HepG2 (cell line): ENCODE data around the gene SRD5A3. TPM values are rescaled to one million over a fixed set of nuclear protein-coding genes. Genes with fewer than 3 reads are reported as not detected.

ENCODE experiments used
- ATAC-seq: fragments of 200-7000 bp; cut with Tn5 transposase; 3 replicates; pipeline ENCODE4 v1.9.1; 2020; ENCODE audit warnings: mild to moderate bottlenecking, moderate library complexity
- BruUV-seq: library from RNA; stranded (reverse); fragments of 400-500 nt; replicated peaks from 2 replicates; lab custom pipeline; 2021; lab: Mats Ljungman, UMichigan
- CTCF ChIA-PET: fragments of 300-600 bp; formaldehyde crosslinking; extraction: SDS; loops from one replicate; lab custom pipeline; 2021; ENCODE audit warnings: low total read pairs, inconsistent platforms, low intra/inter-chr PET ratio; lab: Yijun Ruan, JAX
- POLR2A ChIA-PET: fragments of 350-600 bp; sonication (Branson Sonifier 250); formaldehyde crosslinking; loops from one replicate; lab custom pipeline; 2020; ENCODE audit warnings: antibody characterized with exemption, inconsistent platforms; lab: Yijun Ruan, JAX
- DNase-seq: peaks from one replicate; pipeline ENCODE4 v3.0.0-alpha.2; 2015; ENCODE audit warnings: low spot score
- FAIRE-seq: peaks from 3 replicates; lab custom pipeline; 2011; peaks lifted over from hg19 to GRCh38; lab: Jason Lieb, UNC
- H2AFZ ChIP-seq: one replicate; pipeline ENCODE4 v1.6.1; 2011; ENCODE audit warnings: low read length, inconsistent platforms
- H3K27ac ChIP-seq: fragments of 300-600 bp; 3 replicates; pipeline ENCODE4 v1.8.0; 2011; ENCODE audit warnings: mixed run types, mild to moderate bottlenecking, mixed read lengths, low read length, inconsistent platforms; ENCODE audit not compliant: insufficient read depth; ENCODE audit errors: extremely low read length
- H3K27me3 ChIP-seq, 2 experiments: fragments of 200-600 bp in 1 of 2; 2 replicates in 1 of 2; 3 replicates in 1 of 2; pipeline versions ENCODE4 v1.6.0 to v1.8.0; 2011; ENCODE audit warnings: low read length in 2 of 2, mild to moderate bottlenecking in 2 of 2, moderate library complexity in 2 of 2, inconsistent platforms in 1 of 2; ENCODE audit not compliant: insufficient read depth in 2 of 2, control insufficient read depth in 1 of 2
- H3K36me3 ChIP-seq, 2 experiments: fragments of 200-600 bp in 1 of 2; replicated peaks in 1 of 2; 2 replicates in 1 of 2; 3 replicates in 1 of 2; pipeline versions ENCODE4 v1.5.1 to v1.8.0; 2011; ENCODE audit warnings: low read length in 2 of 2, inconsistent platforms in 1 of 2; ENCODE audit not compliant: insufficient read depth in 2 of 2, control insufficient read depth in 1 of 2
- H3K4me1 ChIP-seq: 2 replicates; pipeline ENCODE4 v1.5.1; 2012; ENCODE audit warnings: low read length, inconsistent platforms; ENCODE audit not compliant: insufficient read depth
- H3K4me2 ChIP-seq: 2 replicates; pipeline ENCODE4 v1.6.0; 2011; ENCODE audit warnings: low read depth, low read length, inconsistent platforms
- H3K4me3 ChIP-seq, 3 experiments: fragments of 200-600 bp in 1 of 3; sonication (generic), shearing (Covaris generic) in 1 of 3; replicated peaks in 1 of 3; 2 replicates each; pipeline ENCODE4 v1.5.1; 2011 to 2016; ENCODE audit warnings: low read length in 3 of 3, inconsistent platforms in 2 of 3, low read depth in 2 of 3, mild to moderate bottlenecking in 2 of 3, control low read depth in 1 of 3, mixed read lengths in 1 of 3; ENCODE audit not compliant: insufficient read depth in 1 of 3
- H3K79me2 ChIP-seq: one replicate; pipeline ENCODE4 v1.6.1; 2011; ENCODE audit warnings: low read length, inconsistent platforms; ENCODE audit not compliant: insufficient read depth
- H3K9ac ChIP-seq: 2 replicates; pipeline ENCODE4 v1.6.0; 2011; ENCODE audit warnings: mild to moderate bottlenecking, low read depth, low read length, inconsistent platforms; ENCODE audit not compliant: insufficient read depth
- H3K9me3 ChIP-seq: 2 replicates; pipeline ENCODE4 v1.5.1; 2012; ENCODE audit warnings: mild to moderate bottlenecking, low read length
- H4K20me1 ChIP-seq: 2 replicates; pipeline ENCODE4 v1.6.0; 2011; ENCODE audit warnings: inconsistent platforms, mild to moderate bottlenecking, low read length, moderate library complexity; ENCODE audit not compliant: insufficient read depth
- KMT2B ChIP-seq: IDR thresholded peaks from 2 replicates; pipeline ENCODE4 v1.6.1; 2016; ENCODE audit warnings: missing genetic modification reagents, missing compliant biosample characterization
- MED13 ChIP-seq: sonication (generic); formaldehyde crosslinking; IDR thresholded peaks from 2 replicates; pipeline ENCODE4 v1.5.0; 2020; ENCODE audit warnings: missing genetic modification reagents
- NR2F1 ChIP-seq, 2 experiments: fragments of 450-650 bp in 1 of 2; formaldehyde crosslinking in 1 of 2; IDR thresholded peaks; 2 replicates each; pipeline versions ENCODE4 v1.5.0 to v1.6.1; 2016 to 2020; ENCODE audit warnings: mild to moderate bottlenecking in 1 of 2, missing compliant biosample characterization in 1 of 2, missing genetic modification reagents in 1 of 2, moderate library complexity in 1 of 2
- SP140L ChIP-seq: sonication (generic); formaldehyde crosslinking; IDR thresholded peaks from 2 replicates; pipeline ENCODE4 v1.4.0; 2020; ENCODE audit warnings: missing genetic modification reagents, borderline replicate concordance
- ZFAT ChIP-seq: sonication (generic); formaldehyde crosslinking; conservative IDR thresholded peaks from 2 replicates; pipeline ENCODE4 v1.8.1; 2023; ENCODE audit warnings: missing genetic modification reagents, inconsistent platforms
- ZFP37 ChIP-seq: sonication (generic); formaldehyde crosslinking; IDR thresholded peaks from 2 replicates; pipeline ENCODE4 v1.4.0; 2020; ENCODE audit warnings: missing genetic modification reagents, borderline replicate concordance
- ZNF362 ChIP-seq: sonication (generic); formaldehyde crosslinking; IDR thresholded peaks from 2 replicates; pipeline ENCODE4 v1.4.0; 2020; ENCODE audit warnings: missing genetic modification reagents, mild to moderate bottlenecking, borderline replicate concordance
- in situ Hi-C: cut with HindIII; loops from 2 replicates; pipeline ENCODE4 v1.10.0; 2017; ENCODE audit warnings: low pct_unique_long_range_greater_than_20kb; ENCODE audit not compliant: extremely low pct_ligation_motif_present
- intact Hi-C: fragments of 100-400 bp; cut with micrococcal nuclease; formaldehyde crosslinking; loops from one replicate; pipeline ENCODE4 v1.10.0; 2022; ENCODE audit not compliant: unreplicated experiment
- polyA plus RNA-seq, 8 experiments: library from polyadenylated mRNA; depleted of rRNA in 3 of 8; stranded (reverse) in 7 of 8; unstranded in 1 of 8; fragments of >200 nt; fragmentation: Illumina TruSeq in 4 of 8; extraction: Trizol in 4 of 8; gene quantifications; 2 replicates each; pipeline versions ENCODE4 v1.2.1 to v1.2.3, GENCODE V29; 2011 to 2016; ENCODE audit warnings: low read depth in 4 of 8, missing spikeins in 1 of 8, mixed read lengths in 1 of 8; ENCODE audit not compliant: insufficient read depth in 1 of 8
- total RNA-seq, 5 experiments: library from RNA; depleted of rRNA; stranded (reverse); fragments of >200 nt; fragmentation: Illumina TruSeq; extraction: Trizol; gene quantifications; 2 replicates each; pipeline ENCODE4 v1.2.3, GENCODE V29; 2016; ENCODE audit warnings: low read depth in 1 of 5
- TF ChIP-seq, protein P1 (sequence below): sonication (generic); formaldehyde crosslinking; IDR thresholded peaks from 2 replicates; pipeline ENCODE4 v1.5.1; 2020; ENCODE audit warnings: mild to moderate bottlenecking, missing genetic modification reagents, moderate library complexity

The SRD5A3 gene
- total and polyA plus RNA-seq, 2 of the 13 experiments (the other 11 are each of a cell fraction or from before 2014, with no cell fraction given) = 12.4 to 18.4 TPM

GRCh38 chr4:55326629-55327028, 19.4 kb upstream of the SRD5A3 start:
- Histone ChIP-seq H3K4me1 (no peaks in the 10 kb centered on the region), H3K9ac (no peak overlapping the region), H2AFZ (no peak overlapping the region), H3K9me3 (0 out of 2 replicates have a peak, but pooled peaks cover 3% of the 10 kb centered on the region), H3K27ac (no peak overlapping the region), H3K79me2 (no peaks in the 10 kb centered on the region), H3K4me3 (no peak overlapping the region), H4K20me1 (no peaks in the 10 kb centered on the region), H3K4me2 (no peak overlapping the region), H3K36me3 (no peaks in the 10 kb centered on the region), H3K27me3 (0 out of 5 replicates have a peak, but pooled peaks cover 0 to 5% of the 10 kb centered on the region in 2 experiments)
- TF ChIP-seq ZFAT (CRISPR knock-in tag) (no peak), MED13 (CRISPR knock-in tag) (no peak), ZFP37 (CRISPR knock-in tag) (no peak), SP140L (CRISPR knock-in tag) (no peak), NR2F1 (CRISPR knock-in tag; IDR thresholded peaks at IDR 0.05) (no peak), KMT2B (no peak), ZNF362 (CRISPR knock-in tag) (no peak)
- TF ChIP-seq, protein P1, sequence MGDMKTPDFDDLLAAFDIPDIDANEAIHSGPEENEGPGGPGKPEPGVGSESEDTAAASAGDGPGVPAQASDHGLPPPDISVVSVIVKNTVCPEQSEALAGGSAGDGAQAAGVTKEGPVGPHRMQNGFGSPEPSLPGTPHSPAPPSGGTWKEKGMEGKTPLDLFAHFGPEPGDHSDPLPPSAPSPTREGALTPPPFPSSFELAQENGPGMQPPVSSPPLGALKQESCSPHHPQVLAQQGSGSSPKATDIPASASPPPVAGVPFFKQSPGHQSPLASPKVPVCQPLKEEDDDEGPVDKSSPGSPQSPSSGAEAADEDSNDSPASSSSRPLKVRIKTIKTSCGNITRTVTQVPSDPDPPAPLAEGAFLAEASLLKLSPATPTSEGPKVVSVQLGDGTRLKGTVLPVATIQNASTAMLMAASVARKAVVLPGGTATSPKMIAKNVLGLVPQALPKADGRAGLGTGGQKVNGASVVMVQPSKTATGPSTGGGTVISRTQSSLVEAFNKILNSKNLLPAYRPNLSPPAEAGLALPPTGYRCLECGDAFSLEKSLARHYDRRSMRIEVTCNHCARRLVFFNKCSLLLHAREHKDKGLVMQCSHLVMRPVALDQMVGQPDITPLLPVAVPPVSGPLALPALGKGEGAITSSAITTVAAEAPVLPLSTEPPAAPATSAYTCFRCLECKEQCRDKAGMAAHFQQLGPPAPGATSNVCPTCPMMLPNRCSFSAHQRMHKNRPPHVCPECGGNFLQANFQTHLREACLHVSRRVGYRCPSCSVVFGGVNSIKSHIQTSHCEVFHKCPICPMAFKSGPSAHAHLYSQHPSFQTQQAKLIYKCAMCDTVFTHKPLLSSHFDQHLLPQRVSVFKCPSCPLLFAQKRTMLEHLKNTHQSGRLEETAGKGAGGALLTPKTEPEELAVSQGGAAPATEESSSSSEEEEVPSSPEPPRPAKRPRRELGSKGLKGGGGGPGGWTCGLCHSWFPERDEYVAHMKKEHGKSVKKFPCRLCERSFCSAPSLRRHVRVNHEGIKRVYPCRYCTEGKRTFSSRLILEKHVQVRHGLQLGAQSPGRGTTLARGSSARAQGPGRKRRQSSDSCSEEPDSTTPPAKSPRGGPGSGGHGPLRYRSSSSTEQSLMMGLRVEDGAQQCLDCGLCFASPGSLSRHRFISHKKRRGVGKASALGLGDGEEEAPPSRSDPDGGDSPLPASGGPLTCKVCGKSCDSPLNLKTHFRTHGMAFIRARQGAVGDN (CRISPR knock-in tag) = no peak
- ChIA-PET POLR2A (no interaction called here), CTCF (no interaction called here)
- no peak for DNase-seq
- no peak for ATAC-seq
- BruUV-seq = no TSS peak
- FAIRE-seq = no peak
- intact Hi-C loops (no loop called here), in situ Hi-C loops (no loop called here)
